Activated CD4-positive, alpha-beta T cell treated with anti-CD3 and anti-CD28 coated beads, Interleukin-10, Interleukin-2, amounts not matched to agents 100 ng/mL and 50 ng/mL, durations not matched to agents 16 hours and 8 hours (primary cell): ENCODE results near the gene HSPG2.
"Not testable (repeated sequence)": the region's sequence is repeated elsewhere in the genome, so short reads cannot be mapped to it uniquely, and the experiment has no call there.

Source experiments
- DNase-seq: peaks from one replicate; pipeline ENCODE4 v3.0.0-alpha.2; 2020

The HSPG2 gene

DNA sequence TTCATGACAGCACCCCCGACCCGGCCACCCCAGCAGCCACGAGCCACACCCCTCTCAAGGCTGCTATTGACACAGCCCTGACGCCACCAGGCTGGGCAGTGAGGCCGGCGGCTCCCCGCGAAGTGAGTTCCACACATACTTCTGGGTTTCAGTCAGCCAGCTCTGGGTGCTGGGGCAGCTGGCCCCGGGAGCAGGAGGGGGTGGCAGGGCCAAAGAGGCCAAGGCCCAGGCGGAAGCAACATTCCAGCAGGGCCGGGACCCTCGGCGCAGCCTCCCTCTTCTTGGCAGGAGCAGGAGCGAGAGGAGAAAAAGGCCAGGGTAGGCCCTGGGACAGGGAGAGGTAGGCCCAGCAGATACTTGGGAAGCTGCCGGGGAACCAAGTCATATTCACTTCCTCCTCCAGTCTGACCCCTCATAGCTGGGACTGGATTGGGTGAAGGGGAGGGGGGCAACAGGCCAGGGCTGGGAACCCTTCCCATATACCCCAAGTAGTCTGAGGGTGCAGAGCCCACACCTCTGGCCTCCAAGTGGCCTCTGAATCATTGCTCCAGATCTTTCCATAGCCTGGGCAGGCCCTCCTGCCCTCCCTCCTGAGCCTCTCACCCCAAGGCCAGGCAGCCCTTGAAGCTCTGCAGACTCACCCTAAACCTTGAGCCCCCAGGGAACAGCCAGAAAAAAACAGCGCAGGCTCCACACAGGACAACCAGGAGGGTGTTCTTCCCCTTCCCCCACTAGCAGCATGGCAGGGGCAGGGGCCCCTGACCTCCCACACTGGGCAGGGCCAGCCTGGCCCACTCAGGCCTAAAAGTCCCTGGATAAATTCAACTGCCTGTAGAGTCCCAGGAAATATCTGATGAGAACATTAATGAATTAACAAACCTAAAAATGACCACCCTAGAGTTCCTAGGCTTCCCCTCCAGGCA, 5.7 kb downstream of the HSPG2 start:
- no peak for DNase-seq

DNA sequence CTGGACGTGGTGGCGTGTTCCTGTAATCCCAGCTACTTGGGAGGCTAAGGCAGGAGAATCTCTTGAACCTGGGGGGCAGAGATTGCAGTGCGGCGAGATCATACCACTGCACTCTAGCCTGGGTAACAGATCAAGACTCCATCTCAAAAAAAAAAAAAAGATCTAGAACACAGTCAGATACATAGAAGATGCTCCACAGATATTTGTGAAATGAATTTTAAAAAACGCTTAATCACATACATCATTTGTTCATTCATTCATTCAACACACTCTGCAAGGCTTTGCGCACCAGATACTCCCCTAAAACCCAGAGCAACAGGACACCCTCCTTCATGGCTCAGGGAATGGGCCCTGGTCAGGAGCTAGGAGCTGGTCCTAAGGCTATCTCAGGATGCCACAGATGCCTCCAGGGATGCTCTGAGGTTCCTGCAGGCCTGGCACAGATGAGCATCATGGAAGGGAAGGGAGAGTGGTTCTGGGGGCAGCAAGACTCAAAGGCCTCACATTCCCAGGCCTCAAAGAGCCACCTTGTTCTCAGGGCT, 6.4 kb downstream of the HSPG2 start:
- DNase-seq, result no peak

- no peak for DNase-seq
These were observed 7.0 kb downstream of the HSPG2 start for GRCh38 chr1:21930080-21930571.

DNA sequence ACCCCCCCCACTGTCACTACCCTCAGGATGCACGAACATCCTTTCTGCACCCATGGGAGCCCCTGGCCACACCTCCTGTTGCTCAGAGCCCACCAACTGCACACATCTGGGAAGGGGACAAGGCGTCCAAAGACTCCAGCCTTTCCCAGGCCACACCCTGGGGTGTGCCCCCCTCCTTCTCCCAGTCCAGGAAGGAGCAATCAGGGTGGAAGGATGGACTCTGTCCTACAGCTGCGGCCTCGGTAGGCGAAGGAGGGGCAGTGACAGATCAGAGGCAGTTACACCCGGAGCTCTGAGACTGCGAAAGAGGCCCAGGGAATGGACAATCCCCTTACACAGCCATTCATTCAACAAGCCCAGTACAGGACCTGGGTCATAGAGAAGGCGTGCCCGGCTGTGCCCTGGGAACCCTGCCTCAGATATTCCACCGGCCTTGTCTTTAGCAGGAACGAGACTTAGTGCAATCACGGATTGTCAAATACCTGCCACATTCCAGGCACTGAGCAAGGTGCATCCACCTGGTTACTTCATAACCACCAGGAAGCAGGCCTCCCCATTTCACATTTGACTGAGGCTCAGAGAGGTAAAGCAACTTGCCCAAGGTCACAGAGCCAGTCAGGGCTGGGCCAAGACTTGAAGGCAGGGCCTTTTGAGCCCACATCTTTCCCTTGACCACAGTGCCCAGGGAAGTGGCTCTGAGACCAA, 9.4 kb downstream of the HSPG2 start:
- DNase-seq, result no peak

- no peak for DNase-seq
These were observed 10.1 kb downstream of the HSPG2 start for GRCh38 chr1:21926814-21927532.

- DNase-seq, result no peak
These were observed 11.0 kb downstream of the HSPG2 start for GRCh38 chr1:21926065-21926464.

DNA sequence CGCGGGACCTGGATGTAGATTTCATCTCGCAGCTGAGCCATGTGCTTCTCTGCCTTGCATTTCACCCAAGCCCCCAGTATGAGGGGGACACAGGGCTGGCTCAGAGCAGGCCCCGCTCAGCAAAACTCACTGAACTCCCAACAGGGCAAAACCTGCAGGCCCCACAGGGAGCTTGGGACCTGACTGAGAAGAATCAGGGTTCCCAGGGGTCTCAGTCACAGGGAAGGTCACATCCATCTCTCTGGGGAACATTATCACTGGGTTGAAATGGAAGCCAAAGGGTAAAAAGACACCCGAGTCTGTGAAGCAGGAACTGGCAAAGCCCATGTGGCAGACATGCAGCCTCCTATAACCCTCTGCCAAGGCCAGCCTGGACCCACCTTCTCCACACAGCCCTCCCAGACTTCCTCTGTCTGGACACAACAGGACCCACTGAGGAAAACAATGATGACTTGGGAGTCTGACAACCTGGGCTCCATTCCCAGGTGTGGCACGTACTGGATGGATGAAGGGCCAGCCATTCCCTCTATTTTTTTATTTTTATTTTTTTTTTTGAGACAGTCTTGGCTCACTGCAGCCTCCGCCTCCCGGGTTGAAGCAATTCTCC, 11.7 kb downstream of the HSPG2 start:
- no peak for DNase-seq

GRCh38 chr1:21924503-21925005, 12.6 kb downstream of the HSPG2 start:
- no peak for DNase-seq

DNA sequence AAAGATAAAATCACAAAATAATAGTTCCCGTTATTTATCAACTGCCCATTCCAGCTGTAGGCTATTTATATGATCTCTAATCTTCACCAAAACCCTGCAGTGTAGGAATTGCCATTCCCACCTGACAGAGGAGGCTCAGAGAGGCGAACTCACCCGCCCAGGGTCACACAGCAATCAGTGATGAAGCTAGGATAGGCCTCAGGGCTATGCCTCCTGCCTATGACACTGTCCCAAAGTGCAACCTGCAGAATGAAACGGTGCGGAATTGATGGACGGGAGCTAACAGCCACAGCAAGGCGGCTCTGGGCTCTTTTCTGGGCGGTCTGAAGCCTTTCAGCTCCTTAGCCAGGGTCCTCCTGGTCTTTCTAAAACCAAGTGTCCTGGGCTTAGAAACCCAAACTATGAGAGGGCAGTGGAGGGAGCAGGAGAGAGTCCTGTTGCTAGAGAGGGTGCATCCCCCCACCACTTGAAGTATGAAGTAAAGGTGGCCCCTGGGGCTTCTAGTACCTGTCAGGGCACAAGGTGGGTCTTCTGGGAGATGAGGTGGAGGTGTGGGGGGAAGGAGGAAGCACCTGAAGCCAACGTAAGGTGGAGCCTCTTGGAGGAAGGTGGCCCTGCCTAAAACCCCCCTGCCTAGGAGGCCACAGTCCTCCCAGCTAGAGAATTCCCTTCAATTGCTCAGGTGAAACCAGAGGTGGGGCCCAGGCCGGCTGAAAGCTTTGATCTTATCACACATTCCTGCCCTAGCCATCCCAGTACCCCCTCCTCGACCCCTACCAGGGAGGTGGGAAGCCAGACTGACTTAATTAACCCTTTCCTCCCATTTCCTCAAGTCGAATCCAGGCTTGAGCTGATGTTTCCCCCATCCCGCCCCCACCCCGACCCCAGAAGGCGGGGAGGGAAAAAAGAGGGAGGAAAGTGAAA, 14.8 kb downstream of the HSPG2 start:
- no peak for DNase-seq

- no peak for DNase-seq
These were observed 15.8 kb downstream of the HSPG2 start for GRCh38 chr1:21921100-21921875.

DNA sequence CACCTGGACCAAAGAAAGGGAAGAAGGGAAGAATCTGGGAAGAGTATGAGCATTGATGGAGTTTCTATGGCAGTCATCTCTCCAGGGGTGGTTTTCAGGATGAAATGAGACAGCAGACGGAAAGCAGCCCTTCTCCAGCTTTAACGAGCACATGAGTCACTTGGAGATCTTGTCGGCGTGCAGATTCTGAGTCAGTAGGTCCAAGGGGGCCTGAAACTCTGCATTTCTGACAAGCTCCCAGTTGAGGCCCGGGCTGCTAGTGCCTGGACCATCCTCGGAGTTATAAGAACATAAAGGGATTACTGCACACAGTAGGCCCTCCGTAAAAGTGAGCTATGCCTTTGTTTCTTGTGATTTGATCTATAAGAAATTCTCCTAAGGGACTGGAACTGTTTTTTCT, 17.6 kb downstream of the HSPG2 start:
- DNase-seq, result no peak

GRCh38 chr1:21917239-21917631, 19.9 kb downstream of the HSPG2 start:
- not testable (repeated sequence) for DNase-seq

DNA sequence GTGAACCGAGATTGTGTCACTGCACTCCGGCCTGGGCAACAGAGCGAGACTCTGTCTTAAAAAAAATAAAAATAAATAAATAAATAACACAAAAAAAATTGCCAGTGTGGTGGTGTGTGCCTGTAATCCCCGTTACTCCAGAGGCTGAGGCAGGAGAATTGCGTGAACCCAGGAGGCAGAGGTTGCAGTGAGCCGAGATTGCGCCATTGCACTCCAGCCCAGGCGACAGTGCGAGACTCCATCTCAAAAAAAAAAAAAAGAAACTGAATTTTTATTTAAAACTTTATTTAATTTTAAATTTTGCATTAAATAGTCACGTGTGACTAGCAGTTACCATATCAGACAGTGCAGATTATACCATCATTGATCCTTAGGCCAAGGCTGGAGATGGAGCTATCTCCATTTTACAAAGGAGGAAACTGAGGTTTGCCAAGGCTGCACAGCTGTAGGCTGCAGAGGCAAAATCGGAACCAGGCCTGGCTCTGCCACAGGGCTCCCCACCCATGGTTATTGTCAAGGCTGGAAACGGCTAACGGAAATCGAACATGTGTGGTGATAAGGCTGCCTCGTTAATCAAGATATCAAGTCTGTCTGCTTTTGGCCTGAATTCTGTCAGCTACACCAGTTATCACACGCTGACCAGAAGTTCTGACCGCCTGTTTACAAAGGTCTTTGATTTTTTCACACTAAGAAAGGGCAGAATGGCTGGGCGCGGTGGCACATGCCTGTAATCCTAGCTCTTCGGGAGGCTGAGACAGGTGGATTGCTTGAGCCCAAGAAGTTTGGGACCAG, 20.5 kb downstream of the HSPG2 start:
- DNase-seq, result no peak

DNA sequence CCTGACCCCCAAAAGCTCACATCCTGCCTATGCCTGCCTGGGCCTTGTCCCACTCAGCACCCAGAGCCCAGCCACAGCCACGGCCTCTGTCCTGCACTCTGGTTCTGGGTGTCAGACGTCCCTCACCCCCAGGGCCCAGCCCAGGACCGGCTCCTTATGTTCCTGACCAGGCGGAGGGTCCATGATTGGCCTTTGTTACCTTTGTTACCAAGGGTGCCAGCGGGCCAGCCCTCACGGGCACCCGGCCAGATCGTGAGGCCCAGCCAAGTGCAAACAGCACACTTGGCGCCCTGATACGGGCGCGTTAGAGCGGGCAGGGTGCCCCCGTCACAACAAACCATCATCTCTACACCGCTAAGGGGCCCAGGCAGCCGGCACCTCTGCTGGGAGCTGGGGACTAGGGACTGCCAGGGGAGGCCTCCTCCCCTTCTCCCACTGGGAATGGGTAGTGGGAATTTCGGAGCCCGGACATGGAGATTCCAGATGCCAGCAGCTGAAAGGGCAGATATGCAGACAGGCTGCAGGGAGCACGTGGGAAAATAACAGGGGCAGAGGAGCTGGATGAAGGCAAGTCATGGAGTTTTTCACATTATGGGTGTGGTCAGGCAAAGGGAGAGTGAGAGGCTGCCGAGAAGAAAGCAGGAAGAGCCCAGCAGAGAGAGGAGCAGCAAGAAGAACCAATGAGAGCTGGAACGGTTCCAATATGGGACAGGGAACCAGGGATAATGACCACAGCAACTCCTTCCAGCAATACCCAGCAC, 22.1 kb downstream of the HSPG2 start:
- no peak for DNase-seq

DNA sequence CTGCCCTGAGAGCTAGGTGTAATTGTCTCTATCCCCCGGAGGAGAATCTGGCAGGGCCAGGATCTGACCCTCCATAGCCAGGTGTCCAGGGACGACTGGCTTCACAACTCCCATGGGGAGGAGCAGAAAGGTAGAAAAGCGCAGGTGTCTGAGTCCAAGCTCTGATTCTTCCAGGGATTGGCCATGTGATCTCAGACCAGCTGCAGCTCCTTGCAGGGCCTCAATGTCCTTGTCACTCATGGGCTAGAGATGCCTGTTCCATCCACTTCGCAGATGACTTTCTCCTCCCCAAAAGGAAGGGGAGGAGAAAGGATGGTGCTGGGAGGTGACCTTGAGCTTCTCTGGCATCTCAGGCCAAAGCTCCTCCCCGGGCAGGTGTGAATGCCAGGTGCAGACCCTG, 22.7 kb downstream of the HSPG2 start:
- DNase-seq, result no peak

DNA sequence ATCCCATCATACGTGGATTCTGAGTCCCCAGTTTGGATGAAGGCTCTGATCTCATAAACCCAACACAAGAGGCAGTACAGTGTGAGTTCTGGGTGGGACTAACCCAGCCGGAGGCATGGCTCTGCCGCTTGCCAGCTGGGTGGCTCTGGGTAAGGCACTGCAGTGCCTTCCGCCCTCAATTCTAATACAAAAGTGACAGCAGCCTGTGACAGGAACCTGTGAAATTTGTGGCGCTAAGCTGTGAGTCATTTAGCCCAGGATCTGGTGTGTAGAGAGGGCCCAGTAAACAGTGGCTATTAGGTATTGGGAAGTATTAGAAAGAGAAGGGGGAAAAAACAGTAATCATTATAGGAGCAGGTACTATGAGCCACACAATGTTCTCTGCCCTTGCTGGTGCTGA, 23.3 kb downstream of the HSPG2 start:
- peak; percentile 18 for DNase-seq

- no peak for DNase-seq
These were observed 23.9 kb downstream of the HSPG2 start for GRCh38 chr1:21913258-21913657.

- DNase-seq, result no peak
These were observed 24.9 kb downstream of the HSPG2 start for GRCh38 chr1:21912038-21912758.
